H1 (cell line): ENCODE measurements around the gene OSMR. TPM values are rescaled to one million over a fixed set of nuclear protein-coding genes. Genes with fewer than 3 reads are reported as not detected.

Experiments
- CTCF ChIA-PET: fragments of 300-600 bp; sonication (Branson Sonifier 250); formaldehyde crosslinking; loops from one replicate; lab custom pipeline; 2021; ENCODE audit not compliant: partially characterized antibody; lab: Charles Lee
- POLR2A ChIA-PET: fragments of 300-600 bp; sonication (Branson Sonifier 250); formaldehyde crosslinking; loops from one replicate; lab custom pipeline; 2021; ENCODE audit warnings: inconsistent platforms; ENCODE audit not compliant: partially characterized antibody; lab: Charles Lee
- DNase-seq, 2 experiments: peaks; one replicate each; pipeline versions ENCODE4 v3.0.0 to v3.0.0-alpha.2; 2010 to 2022; ENCODE audit warnings: low spot score in 2 of 2, low read depth in 1 of 2, mixed read lengths in 1 of 2
- FAIRE-seq: peaks from 2 replicates; lab custom pipeline; 2011; peaks lifted over from hg19 to GRCh38; lab: Jason Lieb, UNC
- H2AFZ ChIP-seq: 2 replicates; pipeline ENCODE4 v1.8.1; 2012; ENCODE audit warnings: low read length, inconsistent platforms
- H2AK5ac ChIP-seq: 2 replicates; pipeline ENCODE4 v1.6.1; 2013; ENCODE audit warnings: low read depth, low read length
- H2BK120ac ChIP-seq: replicated peaks from 2 replicates; pipeline ENCODE3; 2013; ENCODE audit warnings: low read depth, low read length, inconsistent platforms
- H2BK12ac ChIP-seq: 2 replicates; pipeline ENCODE4 v1.6.1; 2013; ENCODE audit warnings: low read depth, low read length
- H2BK15ac ChIP-seq: 2 replicates; pipeline ENCODE4 v1.6.1; 2013; ENCODE audit warnings: low read length
- H2BK20ac ChIP-seq: 2 replicates; pipeline ENCODE4 v1.6.1; 2013; ENCODE audit warnings: low read length
- H2BK5ac ChIP-seq: 2 replicates; pipeline ENCODE4 v1.6.1; 2013; ENCODE audit warnings: low read depth, low read length
- H3K14ac ChIP-seq: 2 replicates; pipeline ENCODE4 v1.6.1; 2013; ENCODE audit warnings: inconsistent platforms; ENCODE audit not compliant: insufficient read length
- H3K18ac ChIP-seq: 2 replicates; pipeline ENCODE4 v1.6.1; 2013; ENCODE audit warnings: low read length; ENCODE audit errors: extremely low read depth
- H3K23ac ChIP-seq: 2 replicates; pipeline ENCODE4 v1.6.1; 2013; ENCODE audit warnings: inconsistent platforms; ENCODE audit not compliant: insufficient read length
- H3K23me2 ChIP-seq: 2 replicates; pipeline ENCODE4 v1.6.1; 2013; ENCODE audit warnings: low read depth, low read length
- H3K27ac ChIP-seq: 2 replicates; pipeline ENCODE4 v1.6.1; 2011; ENCODE audit warnings: low read depth, low read length, inconsistent platforms
- H3K27me3 ChIP-seq, 4 experiments: replicated peaks in 1 of 4; 1 replicate in 1 of 4; 2 replicates in 3 of 4; pipeline versions ENCODE4 v1.6.1 to v1.8.1; 2011 to 2013; ENCODE audit warnings: low read length in 3 of 4, mild to moderate bottlenecking in 3 of 4, inconsistent platforms in 2 of 4, mixed read lengths in 2 of 4, moderate library complexity in 1 of 4; ENCODE audit not compliant: control insufficient read depth in 3 of 4, insufficient read depth in 3 of 4; ENCODE audit errors: extremely low read depth in 1 of 4
- H3K36me3 ChIP-seq, 4 experiments: 2 replicates each; pipeline versions ENCODE4 v1.6.1 to v1.8.1; 2011 to 2013; ENCODE audit warnings: mild to moderate bottlenecking in 4 of 4, low read length in 3 of 4, moderate library complexity in 2 of 4, control low read depth in 1 of 4, inconsistent platforms in 1 of 4; ENCODE audit not compliant: insufficient read depth in 4 of 4, control insufficient read depth in 2 of 4
- H3K4ac ChIP-seq: replicated peaks from 2 replicates; pipeline ENCODE3; 2013; ENCODE audit warnings: low read length, low read depth, mixed read lengths, inconsistent platforms; ENCODE audit not compliant: insufficient read length
- H3K4me1 ChIP-seq, 4 experiments: replicated peaks in 1 of 4; 1 replicate in 1 of 4; 2 replicates in 3 of 4; pipeline versions ENCODE4 v1.6.1 to v1.8.1; 2011 to 2013; ENCODE audit warnings: low read length in 3 of 4, inconsistent platforms in 2 of 4, mixed read lengths in 1 of 4; ENCODE audit not compliant: insufficient read depth in 4 of 4, control insufficient read depth in 3 of 4
- H3K4me2 ChIP-seq, 2 experiments: 2 replicates each; pipeline versions ENCODE4 v1.6.1 to v1.8.1; 2011 to 2013; ENCODE audit warnings: low read depth in 2 of 2, low read length in 2 of 2, control low read depth in 1 of 2, inconsistent platforms in 1 of 2, mild to moderate bottlenecking in 1 of 2; ENCODE audit not compliant: insufficient read depth in 1 of 2
- H3K4me3 ChIP-seq, 4 experiments: fragments of 200-600, 300-600 bp in 1 of 4; sonication (generic), shearing (Covaris generic), sonication (Bioruptor Twin) in 1 of 4; 2 replicates each; pipeline versions ENCODE4 v1.5.1 to v1.8.1; 2011 to 2016; ENCODE audit warnings: low read length in 4 of 4, low read depth in 3 of 4, control low read depth in 2 of 4, inconsistent platforms in 2 of 4, mild to moderate bottlenecking in 2 of 4, mixed read lengths in 1 of 4, moderate library complexity in 1 of 4; ENCODE audit not compliant: insufficient read depth in 2 of 4; ENCODE audit errors: extremely low read depth in 1 of 4
- H3K56ac ChIP-seq: replicated peaks from 2 replicates; pipeline ENCODE3; 2013; ENCODE audit warnings: low read depth, mild to moderate bottlenecking, mixed read lengths, low read length, inconsistent platforms; ENCODE audit not compliant: insufficient read length
- H3K79me1 ChIP-seq: 2 replicates; pipeline ENCODE4 v1.6.1; 2013; ENCODE audit warnings: low read depth, low read length, control low read depth
- H3K79me2 ChIP-seq, 2 experiments: 2 replicates each; pipeline versions ENCODE4 v1.6.1 to v1.8.1; 2012 to 2013; ENCODE audit warnings: low read length in 2 of 2, mild to moderate bottlenecking in 2 of 2, inconsistent platforms in 1 of 2; ENCODE audit not compliant: insufficient read depth in 2 of 2, control insufficient read depth in 1 of 2
- H3K9ac ChIP-seq, 4 experiments: replicated peaks in 1 of 4; 1 replicate in 1 of 4; 2 replicates in 3 of 4; pipeline versions ENCODE4 v1.6.1 to v1.8.1; 2011 to 2013; ENCODE audit warnings: low read depth in 3 of 4, low read length in 3 of 4, control low read depth in 2 of 4, mild to moderate bottlenecking in 2 of 4, moderate library complexity in 2 of 4, inconsistent platforms in 1 of 4; ENCODE audit errors: extremely low read depth in 1 of 4
- H3K9me3 ChIP-seq, 2 experiments: 2 replicates each; pipeline versions ENCODE4 v1.6.1 to v1.8.1; 2012 to 2013; ENCODE audit warnings: mild to moderate bottlenecking in 2 of 2, moderate library complexity in 2 of 2, control low read depth in 1 of 2, inconsistent platforms in 1 of 2, low read depth in 1 of 2, low read length in 1 of 2, mixed read lengths in 1 of 2; ENCODE audit not compliant: insufficient read depth in 2 of 2
- H4K20me1 ChIP-seq, 2 experiments: replicated peaks in 1 of 2; 2 replicates each; pipeline versions ENCODE3 to v1.8.1; 2011 to 2013; ENCODE audit warnings: inconsistent platforms in 2 of 2, low read length in 2 of 2, mild to moderate bottlenecking in 1 of 2; ENCODE audit not compliant: insufficient read depth in 2 of 2, control insufficient read depth in 1 of 2
- H4K5ac ChIP-seq: 2 replicates; pipeline ENCODE4 v1.6.1; 2013; ENCODE audit warnings: low read length, low read depth, mixed read lengths, inconsistent platforms; ENCODE audit not compliant: insufficient read length
- H4K8ac ChIP-seq: 2 replicates; pipeline ENCODE4 v1.8.0; 2013; ENCODE audit warnings: mild to moderate bottlenecking, moderate library complexity, low read length, inconsistent platforms; ENCODE audit not compliant: insufficient read depth; ENCODE audit errors: extremely low read depth
- H4K91ac ChIP-seq: replicated peaks from 2 replicates; pipeline ENCODE3; 2013; ENCODE audit warnings: low read length, mixed read lengths, inconsistent platforms; ENCODE audit not compliant: insufficient read length
- ATF3 ChIP-seq: IDR thresholded peaks from 2 replicates; pipeline ENCODE4 v1.6.1; 2011; ENCODE audit warnings: low read depth, mild to moderate bottlenecking, low read length; ENCODE audit not compliant: insufficient read depth
- BCL11A ChIP-seq, 2 experiments: IDR thresholded peaks; one replicate each; pipeline ENCODE4 v1.6.1; 2011; ENCODE audit warnings: low read depth in 2 of 2, low read length in 2 of 2, mild to moderate bottlenecking in 2 of 2
- BRCA1 ChIP-seq: IDR thresholded peaks from 2 replicates; pipeline ENCODE4 v1.6.1; 2012; ENCODE audit warnings: low read depth, low read length, improper control_type of control experiment
- CEBPB ChIP-seq: IDR thresholded peaks from 2 replicates; pipeline ENCODE4 v1.6.1; 2012; ENCODE audit warnings: low read depth, low read length
- CHD1 ChIP-seq: IDR thresholded peaks from 2 replicates; pipeline ENCODE4 v1.6.1; 2012; ENCODE audit warnings: low read depth, low read length, improper control_type of control experiment
- GABPA ChIP-seq: IDR thresholded peaks from 2 replicates; pipeline ENCODE4 v1.6.1; 2011; ENCODE audit warnings: mild to moderate bottlenecking, low read length, moderate library complexity, borderline replicate concordance; ENCODE audit not compliant: insufficient read depth
- MAFK ChIP-seq: IDR thresholded peaks from 2 replicates; pipeline ENCODE4 v1.6.1; 2012; ENCODE audit warnings: low read depth, mild to moderate bottlenecking, improper control_type of control experiment, low read length
- NRF1 ChIP-seq: IDR thresholded peaks from 2 replicates; pipeline ENCODE4 v1.6.1; 2011; ENCODE audit warnings: mild to moderate bottlenecking, low read depth, low read length, improper control_type of control experiment
- PHF8 ChIP-seq: fragments of 200-600 bp; sonication (generic); conservative IDR thresholded peaks from 2 replicates; pipeline ENCODE4 v1.7.1; 2012; ENCODE audit warnings: low read depth, mild to moderate bottlenecking, inconsistent platforms, low read length, moderate library complexity
- POLR2A ChIP-seq, 2 experiments: IDR thresholded peaks; 1 replicate in 1 of 2; 2 replicates in 1 of 2; pipeline ENCODE4 v1.6.1; 2011; ENCODE audit warnings: low read depth in 2 of 2, low read length in 2 of 2, mild to moderate bottlenecking in 2 of 2; ENCODE audit errors: control extremely low read depth in 1 of 2
- POU5F1 ChIP-seq: IDR thresholded peaks from 2 replicates; pipeline ENCODE4 v1.6.1; 2011; ENCODE audit warnings: low read depth, mild to moderate bottlenecking, low read length, moderate library complexity
- SIX5 ChIP-seq: IDR thresholded peaks from 2 replicates; pipeline ENCODE4 v1.6.1; 2011; ENCODE audit warnings: mild to moderate bottlenecking, low read depth, low read length
- SP1 ChIP-seq: IDR thresholded peaks from 2 replicates; pipeline ENCODE4 v1.6.1; 2011; ENCODE audit warnings: low read depth, low read length
- TAF1 ChIP-seq: IDR thresholded peaks from 2 replicates; pipeline ENCODE4 v1.6.1; 2011; ENCODE audit warnings: mild to moderate bottlenecking, low read depth, low read length
- TAF7 ChIP-seq: optimal IDR thresholded peaks from 2 replicates; pipeline ENCODE3; 2011; ENCODE audit warnings: low read depth, mild to moderate bottlenecking, inconsistent platforms, low read length, moderate library complexity, borderline replicate concordance
- TEAD4 ChIP-seq: IDR thresholded peaks from 2 replicates; pipeline ENCODE4 v1.6.1; 2012; ENCODE audit warnings: low read depth, low read length, inconsistent platforms, mixed read lengths
- WGBS, 2 experiments: shearing (Covaris generic) in 1 of 2; methylation state at CpG; one replicate each; pipeline versions ENCODE4 v1.1.6 to v1.1.7; 2013 to 2015; ENCODE audit warnings: low lambda C conversion rate in 2 of 2, mixed read lengths in 2 of 2, inconsistent platforms in 1 of 2, low coverage in 1 of 2, missing lambda C conversion rate in 1 of 2; ENCODE audit not compliant: insufficient replicate concordance in 2 of 2, insufficient coverage in 1 of 2, insufficient read length in 1 of 2; ENCODE audit errors: extremely low coverage in 1 of 2, missing lambda C conversion rate in 1 of 2; 5-methylcytosine and 5-hydroxymethylcytosine counted together
- polyA plus RNA-seq, 7 experiments: library from polyadenylated mRNA; depleted of rRNA in 3 of 7; stranded (reverse) in 5 of 7; unstranded in 2 of 7; fragments of >200 nt in 5 of 7; fragments of 200-250 nt in 2 of 7; gene quantifications; 1 replicate in 5 of 7; 2 replicates in 1 of 7; 4 replicates in 1 of 7; pipeline versions ENCODE4 v1.2.1 to v1.2.3, GENCODE V29; 2011 to 2013; ENCODE audit warnings: missing spikeins in 2 of 7, mixed read lengths in 2 of 7
- total RNA-seq: library from RNA; stranded (reverse); fragmentation: NEBNext Ultra II Directional; extraction: Animal tissue kit (Norgen Biotek cat#: 25700); gene quantifications from 2 replicates; pipeline ENCODE4 v1.2.1, GENCODE V29; 2021

The OSMR gene
- total and polyA plus RNA-seq, 2 of the 8 experiments (the other 6 are each of a cell fraction or from before 2014, with no cell fraction given), result 2.3 to 2.6 TPM

- Histone ChIP-seq H3K27ac (no peak overlapping the region), H3K9ac (no peak overlapping the region), H3K14ac (no peak overlapping the region), H2BK15ac (no peak overlapping the region), H2BK5ac (no peak overlapping the region), H4K91ac (no peak overlapping the region), H4K5ac (no peak overlapping the region), H4K8ac (no peak overlapping the region), H2AFZ (no peak overlapping the region), H2BK12ac (no peak overlapping the region), H3K18ac (no peak overlapping the region), H3K4me3 (no peak overlapping the region), H3K79me1 (no peaks in the 10 kb centered on the region), H3K23ac (no peak overlapping the region), H3K4ac (no peak overlapping the region), H3K23me2 (no peaks in the 10 kb centered on the region), H3K9me3 (no peaks in the 10 kb centered on the region), H3K27me3 (no peaks in the 10 kb centered on the region), H3K4me1 (no peaks in the 10 kb centered on the region; a peak in 1 of 7 replicates), H2BK20ac (no peak overlapping the region), H2BK120ac (no peak overlapping the region), H3K56ac (no peak overlapping the region), H3K36me3 (no peaks in the 10 kb centered on the region), H3K79me2 (no peaks in the 10 kb centered on the region), H3K4me2 (no peak overlapping the region), H4K20me1 (no peaks in the 10 kb centered on the region), H2AK5ac (no peak overlapping the region)
- 90% methylated on average over 3 of the region's 3 CpGs; no CpG with 5 or more reads in 1 of the 2 experiments for WGBS, 2 experiments
- POLR2A ChIA-PET, result no interaction called here
- FAIRE-seq, result no peak
- DNase-seq, result no peak
- CTCF ChIA-PET, result interaction anchor here (1.7 to 4.8 kb wide), 2 partner anchors 9 to 359 kb away, joined by 6 to 37 read pairs; no protein-coding TSS in a partner anchor
- TF ChIP-seq PHF8, result no peak
- no peak for TF ChIP-seq CEBPB
- TF ChIP-seq CHD1, result no peak
- TF ChIP-seq SIX5, result no peak
- TF ChIP-seq TEAD4, result no peak
- no peak for TF ChIP-seq SP1
- no peak for TF ChIP-seq BRCA1
- TF ChIP-seq GABPA, result no peak
- TF ChIP-seq POU5F1, result no peak
- no peak for TF ChIP-seq POLR2A (IDR thresholded peaks at IDR 0.05; ENCODE audit: control extremely low read depth in 1 of 2, low read depth in 2 of 2, low read length in 2 of 2)
- no peak for TF ChIP-seq TAF1
- TF ChIP-seq TAF7, result no peak
- no peak for TF ChIP-seq BCL11A (IDR thresholded peaks at IDR 0.05; ENCODE audit: low read depth in 2 of 2, low read length in 2 of 2)
- TF ChIP-seq NRF1, result no peak
- no peak for TF ChIP-seq ATF3
- no peak for TF ChIP-seq MAFK
These were observed 45.3 kb upstream of the OSMR start for GRCh38 chr5:38800515-38800914.
